ENCODE data around the gene CUTA.

CUTA gene

GRCh38 chr6:33452496-33452895 lies 34.6 kb upstream of the CUTA start:
- ChIA-PET CTCF (no interaction called here), POLR2A (interaction anchor here (3.6 kb wide), 1 partner anchor 12 kb away, joined by 18 read pairs; no protein-coding TSS in a partner anchor)
- DNase-seq (ENCODE audit: extremely low spot score): no peak
- no peak for TF ChIP-seq LEF1 (IDR thresholded peaks at IDR 0.05; ENCODE audit: borderline replicate concordance)
- TF ChIP-seq SUZ12 (IDR thresholded peaks at IDR 0.05): no peak
- no peak for TF ChIP-seq ARNT (IDR thresholded peaks at IDR 0.05)
- TF ChIP-seq FOXK2 (IDR thresholded peaks at IDR 0.05): no peak

DNA sequence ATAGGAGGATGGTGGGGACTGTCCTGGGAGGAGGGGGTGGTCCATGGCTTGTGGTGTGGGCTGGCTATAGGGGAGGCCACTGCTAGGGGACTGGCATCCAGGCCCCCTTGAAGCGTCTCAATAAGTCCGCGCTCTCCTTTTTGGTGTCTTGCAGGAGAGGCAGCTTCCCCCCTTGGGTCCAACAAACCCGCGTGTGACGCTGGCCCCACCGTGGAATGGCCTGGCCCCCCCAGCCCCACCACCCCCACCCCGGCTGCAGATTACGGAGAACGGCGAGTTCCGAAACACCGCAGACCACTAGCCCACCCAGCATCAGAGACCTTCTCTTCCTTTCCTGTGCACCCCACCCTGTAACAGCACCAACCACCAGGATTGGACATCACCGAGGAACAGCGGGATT lies 33.7 kb upstream of the CUTA start:
- ChIA-PET POLR2A (interaction anchor here (3.6 kb wide), 1 partner anchor 11 kb away, joined by 18 read pairs; no protein-coding TSS in a partner anchor), CTCF (no interaction called here)
- no peak for DNase-seq (ENCODE audit: extremely low spot score)
- no peak for TF ChIP-seq FOXM1 (IDR thresholded peaks at IDR 0.05; ENCODE audit: borderline replicate concordance)
- no peak for TF ChIP-seq TARDBP (IDR thresholded peaks at IDR 0.05)
- no peak for TF ChIP-seq ELF4 (IDR thresholded peaks at IDR 0.05)
- TF ChIP-seq CTBP1 (IDR thresholded peaks at IDR 0.05; ENCODE audit: borderline replicate concordance): no peak
- TF ChIP-seq SUZ12 (IDR thresholded peaks at IDR 0.05): no peak
- no peak for TF ChIP-seq NFRKB (IDR thresholded peaks at IDR 0.05)
- no peak for TF ChIP-seq ARNT (IDR thresholded peaks at IDR 0.05)
- no peak for TF ChIP-seq PKNOX1 (IDR thresholded peaks at IDR 0.05)
- no peak for TF ChIP-seq LEF1 (IDR thresholded peaks at IDR 0.05; ENCODE audit: borderline replicate concordance)

DNA sequence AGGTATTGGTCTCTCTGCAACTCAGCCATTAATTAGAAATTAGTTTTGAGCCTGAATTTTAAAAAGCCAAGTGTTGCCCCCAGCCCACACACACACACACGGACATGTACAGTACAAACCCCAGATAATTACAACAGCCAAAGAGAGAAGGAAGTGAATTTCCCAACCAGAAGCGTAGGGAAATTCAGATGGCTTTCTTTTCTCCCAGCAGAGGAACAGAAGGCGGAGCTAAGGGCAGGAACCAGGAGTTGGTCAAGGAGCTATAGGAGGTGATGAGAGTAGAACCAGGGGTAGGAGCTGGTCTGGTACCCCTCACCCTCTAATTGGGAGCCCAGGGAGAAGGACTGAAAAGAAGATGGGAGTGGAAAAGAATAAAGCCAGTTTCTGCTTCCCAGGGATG lies 32.5 kb upstream of the CUTA start:
- CTCF ChIA-PET: no interaction called here
- TF ChIP-seq NFRKB (IDR thresholded peaks at IDR 0.05) (no peak), FOXA1 (IDR thresholded peaks at IDR 0.05) (no peak), FOXK2 (IDR thresholded peaks at IDR 0.05) (no peak)
- DNase-seq (ENCODE audit: extremely low spot score): no peak
- POLR2A ChIA-PET: interaction anchor here (0.6 to 1.4 kb wide), 3 partner anchors 9 to 129 kb away, joined by 3 read pairs; no protein-coding TSS in a partner anchor

- no peak for DNase-seq (ENCODE audit: extremely low spot score)
- TF ChIP-seq CTBP1 (IDR thresholded peaks at IDR 0.05; ENCODE audit: borderline replicate concordance) (no peak), FOXM1 (IDR thresholded peaks at IDR 0.05; ENCODE audit: borderline replicate concordance) (no peak)
- ChIA-PET POLR2A (no interaction called here), CTCF (no interaction called here)
These were observed 28.4 kb upstream of the CUTA start for GRCh38 chr6:33446356-33446755.

DNA sequence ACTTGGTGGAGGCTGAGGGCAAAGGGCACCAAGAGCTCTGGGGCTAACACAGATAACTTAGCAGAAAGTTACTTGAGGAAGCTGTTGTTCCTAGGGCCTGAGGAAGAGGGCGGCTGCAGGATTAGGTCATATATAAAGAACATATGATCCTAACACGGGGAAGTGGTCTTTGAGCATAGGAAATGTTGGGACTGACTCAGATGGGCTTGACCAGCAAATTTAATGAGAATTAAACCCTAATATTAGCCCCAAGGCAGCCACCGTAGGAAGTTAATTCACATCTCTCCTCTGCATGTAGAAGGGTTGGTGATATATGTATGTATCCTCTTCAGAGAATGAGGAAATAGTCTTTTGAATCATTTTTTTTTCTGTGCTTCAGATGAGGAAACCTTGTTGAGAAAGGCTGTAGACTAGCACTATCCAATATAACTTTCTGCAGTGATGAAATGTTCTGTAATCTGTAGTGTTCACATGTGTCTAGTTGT lies 27.3 kb upstream of the CUTA start:
- ChIA-PET CTCF (interaction anchor here (0.7 kb wide), 1 partner anchor 362 kb away, joined by 3 read pairs; no protein-coding TSS in a partner anchor), POLR2A (interaction anchor here (1.0 kb wide), 2 partner anchors 9 to 27 kb away, joined by 3 to 5 read pairs; partner anchors contain the start of genes CUTA and ZBTB9)
- no peak for DNase-seq (ENCODE audit: extremely low spot score)
- no peak for TF ChIP-seq CTBP1 (IDR thresholded peaks at IDR 0.05; ENCODE audit: borderline replicate concordance)
- no peak for TF ChIP-seq SUZ12 (IDR thresholded peaks at IDR 0.05)
- TF ChIP-seq ZNF384 (IDR thresholded peaks at IDR 0.05): no peak
- no peak for TF ChIP-seq SP1 (IDR thresholded peaks at IDR 0.05)
- TF ChIP-seq HDGF (IDR thresholded peaks at IDR 0.05; ENCODE audit: borderline replicate concordance): no peak
- TF ChIP-seq ELF4 (IDR thresholded peaks at IDR 0.05): no peak
- no peak for TF ChIP-seq ARNT (IDR thresholded peaks at IDR 0.05)
- no peak for TF ChIP-seq LEF1 (IDR thresholded peaks at IDR 0.05; ENCODE audit: borderline replicate concordance)
- no peak for TF ChIP-seq L3MBTL2 (conservative IDR thresholded peaks at IDR 0.05)
- TF ChIP-seq PKNOX1 (IDR thresholded peaks at IDR 0.05): no peak

- TF ChIP-seq SUZ12 (IDR thresholded peaks at IDR 0.05): no peak
- no peak for TF ChIP-seq FOXK2 (IDR thresholded peaks at IDR 0.05)
- TF ChIP-seq FOXM1 (IDR thresholded peaks at IDR 0.05; ENCODE audit: borderline replicate concordance): no peak
- no peak for TF ChIP-seq HDGF (IDR thresholded peaks at IDR 0.05; ENCODE audit: borderline replicate concordance)
- no peak for TF ChIP-seq CTBP1 (IDR thresholded peaks at IDR 0.05; ENCODE audit: borderline replicate concordance)
- no peak for TF ChIP-seq SP1 (IDR thresholded peaks at IDR 0.05)
- no peak for TF ChIP-seq ZNF384 (IDR thresholded peaks at IDR 0.05)
- no peak for TF ChIP-seq ARNT (IDR thresholded peaks at IDR 0.05)
- no peak for TF ChIP-seq ELF4 (IDR thresholded peaks at IDR 0.05)
- TF ChIP-seq FOXA1 (IDR thresholded peaks at IDR 0.05): no peak
- no peak for TF ChIP-seq NFRKB (IDR thresholded peaks at IDR 0.05)
- ChIA-PET POLR2A (interaction anchor here (0.9 kb wide), 1 partner anchor 10 kb away, joined by 3 read pairs; no protein-coding TSS in a partner anchor), CTCF (interaction anchor here (0.7 kb wide), 1 partner anchor 361 kb away, joined by 3 read pairs; no protein-coding TSS in a partner anchor)
These were observed 26.0 kb upstream of the CUTA start for GRCh38 chr6:33443619-33444504.

GRCh38 chr6:33443025-33443424 lies 25.1 kb upstream of the CUTA start:
- TF ChIP-seq SP1 (IDR thresholded peaks at IDR 0.05) (no peak), HDGF (IDR thresholded peaks at IDR 0.05; ENCODE audit: borderline replicate concordance) (no peak), NFRKB (IDR thresholded peaks at IDR 0.05) (no peak), BHLHE40 (IDR thresholded peaks at IDR 0.05; ENCODE audit: borderline replicate concordance) (no peak), FOXM1 (IDR thresholded peaks at IDR 0.05; ENCODE audit: borderline replicate concordance) (no peak), SUZ12 (IDR thresholded peaks at IDR 0.05) (no peak), ARNT (IDR thresholded peaks at IDR 0.05) (no peak), CTBP1 (IDR thresholded peaks at IDR 0.05; ENCODE audit: borderline replicate concordance) (no peak)
- CTCF ChIA-PET: no interaction called here
- POLR2A ChIA-PET: no interaction called here
- DNase-seq (ENCODE audit: extremely low spot score): no peak

More at GRCh38 chr6:33443619-33444504, 26.0 kb upstream of the CUTA start:
- DNase-seq (ENCODE audit: extremely low spot score): no peak

Data from HEK293T (cell line).